GM21529 (cell line): Measurements from ENCODE around the gene CTNNA1.
"Not testable (repeated sequence)": the region's sequence is repeated elsewhere in the genome, so short reads cannot be mapped to it uniquely, and the experiment has no call there.

Experiments
- ATAC-seq: cut with Tn5 transposase; IDR thresholded peaks from one replicate; pipeline ENCODE4 v1.9.1; 2021; ENCODE audit not compliant: unreplicated experiment

CTNNA1 gene

GRCh38 chr5:138884554-138884953 lies 131.3 kb downstream of the CTNNA1 start:
- ATAC-seq: no peak

GRCh38 chr5:138889994-138890393 lies 136.8 kb downstream of the CTNNA1 start:
- ATAC-seq: no peak

- ATAC-seq: no peak
These were observed 137.4 kb downstream of the CTNNA1 start for GRCh38 chr5:138890644-138891043.

GRCh38 chr5:138895918-138896317 lies 142.7 kb downstream of the CTNNA1 start:
- no peak for ATAC-seq

- ATAC-seq: no peak
These were observed 145.1 kb downstream of the CTNNA1 start for GRCh38 chr5:138898299-138898698.

- ATAC-seq: no peak
These were observed 145.5 kb downstream of the CTNNA1 start for GRCh38 chr5:138898742-138899141.

- ATAC-seq: no peak
These were observed 147.2 kb downstream of the CTNNA1 start for GRCh38 chr5:138900281-138900965.

GRCh38 chr5:138901716-138902115 lies 148.5 kb downstream of the CTNNA1 start:
- no peak for ATAC-seq

- no peak for ATAC-seq
These were observed 150.0 kb downstream of the CTNNA1 start for GRCh38 chr5:138903130-138903775.

GRCh38 chr5:138905541-138905940 lies 152.3 kb downstream of the CTNNA1 start:
- ATAC-seq: no peak

GRCh38 chr5:138909734-138910133 lies 156.5 kb downstream of the CTNNA1 start:
- no peak for ATAC-seq

- no peak for ATAC-seq
These were observed 157.4 kb downstream of the CTNNA1 start for GRCh38 chr5:138910546-138911185.

- no peak for ATAC-seq
These were observed 158.2 kb downstream of the CTNNA1 start for GRCh38 chr5:138911441-138911840.

- no peak for ATAC-seq
These were observed 158.9 kb downstream of the CTNNA1 start for GRCh38 chr5:138912093-138912492.

GRCh38 chr5:138913773-138914172 lies 160.5 kb downstream of the CTNNA1 start:
- ATAC-seq: no peak

- ATAC-seq: no peak
These were observed 161.1 kb downstream of the CTNNA1 start for GRCh38 chr5:138914338-138914737.

- no peak for ATAC-seq
These were observed 165.5 kb downstream of the CTNNA1 start for GRCh38 chr5:138918686-138919085.

GRCh38 chr5:138920181-138920580 lies 167.0 kb downstream of the CTNNA1 start:
- ATAC-seq: no peak

- not testable (repeated sequence) for ATAC-seq
These were observed 168.1 kb downstream of the CTNNA1 start for GRCh38 chr5:138921362-138921761.

- no peak for ATAC-seq
These were observed 169.3 kb downstream of the CTNNA1 start for GRCh38 chr5:138922494-138922893.

- no peak for ATAC-seq
These were observed 171.9 kb downstream of the CTNNA1 start for GRCh38 chr5:138925090-138925635.

GRCh38 chr5:138926257-138926656 lies 173.0 kb downstream of the CTNNA1 start:
- no peak for ATAC-seq
